IPS DF 6.9 (cell line): ENCODE measurements around the gene LRP1-AS.

Experiments used
- DNase-seq: peaks from one replicate; pipeline ENCODE4 v3.0.0-alpha.2; 2013; ENCODE audit warnings: low read depth, low spot score
- H3K27ac ChIP-seq: one replicate; pipeline ENCODE4 v1.5.1; 2013; ENCODE audit warnings: low read length, control low read depth
- H3K27me3 ChIP-seq: 2 replicates; pipeline ENCODE4 v1.6.1; 2013; ENCODE audit warnings: mild to moderate bottlenecking, low read length; ENCODE audit not compliant: control insufficient read depth, insufficient read depth
- H3K36me3 ChIP-seq: 2 replicates; pipeline ENCODE4 v1.6.1; 2013; ENCODE audit warnings: low read length; ENCODE audit not compliant: control insufficient read depth, insufficient read depth
- H3K4me1 ChIP-seq: 2 replicates; pipeline ENCODE4 v1.6.1; 2013; ENCODE audit warnings: low read length; ENCODE audit not compliant: control insufficient read depth, insufficient read depth
- H3K4me3 ChIP-seq: 2 replicates; pipeline ENCODE4 v1.5.1; 2013; ENCODE audit warnings: mild to moderate bottlenecking, low read length
- H3K9me3 ChIP-seq: 2 replicates; pipeline ENCODE4 v1.6.1; 2013; ENCODE audit warnings: low read length, inconsistent platforms; ENCODE audit not compliant: control insufficient read depth, insufficient read depth
- WGBS: extraction: QIAGEN DNeasy Blood & Tissue Kit; methylation state at CpG from one replicate; pipeline ENCODE4 v1.1.7; 2013; ENCODE audit warnings: mixed read lengths, missing lambda C conversion rate; ENCODE audit not compliant: insufficient read length, insufficient coverage; 5-methylcytosine and 5-hydroxymethylcytosine counted together

The LRP1-AS gene

GRCh38 chr12:57161491-57161890 is 14.1 kb upstream of the LRP1-AS start:
- DNase-seq: no peak
- H3K27ac ChIP-seq: no peak overlapping the region
- no peak overlapping the region for H3K4me3 ChIP-seq
- H3K4me1 ChIP-seq: no peaks in the 10 kb centered on the region
- no peaks in the 10 kb centered on the region for H3K9me3 ChIP-seq
- peaks cover 57% of the 10 kb centered on the region for H3K36me3 ChIP-seq
- no peaks in the 10 kb centered on the region for H3K27me3 ChIP-seq
- no CpG with 5 or more reads among the region's 7 CpGs for whole genome bisulfite sequencing

- no peaks in the 10 kb centered on the region for H3K27me3 ChIP-seq
- H3K4me1 ChIP-seq: no peaks in the 10 kb centered on the region
- no peaks in the 10 kb centered on the region for H3K9me3 ChIP-seq
- WGBS: no CpG with 5 or more reads among the region's 14 CpGs
- no peak for DNase-seq
- no peak overlapping the region for H3K4me3 ChIP-seq
- H3K27ac ChIP-seq: no peak overlapping the region
- peaks cover 56% of the 10 kb centered on the region for H3K36me3 ChIP-seq
Measured at GRCh38 chr12:57160741-57161140, 13.3 kb upstream of the LRP1-AS start.

DNA sequence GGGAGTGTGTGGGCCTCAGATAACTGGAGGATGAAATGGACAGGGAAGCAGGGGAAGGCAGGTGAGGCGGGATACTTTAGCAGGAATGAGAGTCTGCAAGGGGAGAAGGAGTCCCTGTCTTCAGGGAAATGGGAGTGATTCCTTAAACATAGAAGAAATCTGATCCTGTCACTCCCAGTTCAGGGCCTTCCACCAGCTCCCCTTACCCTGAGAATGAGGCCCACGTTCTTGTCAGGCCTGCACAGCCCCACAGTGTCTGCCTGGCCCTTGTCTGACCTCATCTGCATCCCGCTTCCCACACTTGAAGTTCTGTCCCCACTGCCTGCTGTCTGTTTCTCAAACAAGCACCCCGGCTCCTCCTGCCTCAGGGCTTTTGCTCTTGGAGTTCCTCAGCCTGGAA is 12.6 kb upstream of the LRP1-AS start:
- Histone ChIP-seq H3K4me3 (no peak overlapping the region), H3K4me1 (no peaks in the 10 kb centered on the region), H3K27me3 (no peaks in the 10 kb centered on the region), H3K9me3 (no peaks in the 10 kb centered on the region), H3K27ac (no peak overlapping the region), H3K36me3 (peaks cover 56% of the 10 kb centered on the region)
- DNase-seq: no peak
- no CpG with 5 or more reads among the region's 4 CpGs for WGBS

DNA sequence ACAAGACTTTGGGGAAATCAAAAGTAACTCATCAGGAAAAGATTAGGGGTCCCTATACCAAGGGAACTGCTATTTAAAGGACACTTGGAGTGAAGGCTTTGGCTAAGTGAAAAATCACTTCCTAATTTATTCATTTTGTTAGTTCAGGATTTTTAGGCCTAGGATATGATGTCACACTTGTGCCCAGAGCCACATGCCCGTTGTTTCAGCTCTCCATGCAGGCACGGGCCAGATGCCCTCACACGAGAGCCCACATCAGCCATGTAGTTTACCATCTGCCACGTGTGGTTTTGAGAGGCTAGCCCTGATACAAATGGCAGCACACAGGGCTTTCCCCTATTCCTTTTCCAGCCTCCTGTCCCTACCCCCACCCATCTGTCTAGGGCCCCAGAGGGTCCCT is 11.9 kb upstream of the LRP1-AS start:
- no CpG with 5 or more reads among the region's 4 CpGs for WGBS
- Histone ChIP-seq H3K4me3 (no peak overlapping the region), H3K27me3 (no peaks in the 10 kb centered on the region), H3K4me1 (no peaks in the 10 kb centered on the region), H3K9me3 (no peaks in the 10 kb centered on the region), H3K27ac (no peak overlapping the region), H3K36me3 (peaks cover 58% of the 10 kb centered on the region)
- no peak for DNase-seq

DNA sequence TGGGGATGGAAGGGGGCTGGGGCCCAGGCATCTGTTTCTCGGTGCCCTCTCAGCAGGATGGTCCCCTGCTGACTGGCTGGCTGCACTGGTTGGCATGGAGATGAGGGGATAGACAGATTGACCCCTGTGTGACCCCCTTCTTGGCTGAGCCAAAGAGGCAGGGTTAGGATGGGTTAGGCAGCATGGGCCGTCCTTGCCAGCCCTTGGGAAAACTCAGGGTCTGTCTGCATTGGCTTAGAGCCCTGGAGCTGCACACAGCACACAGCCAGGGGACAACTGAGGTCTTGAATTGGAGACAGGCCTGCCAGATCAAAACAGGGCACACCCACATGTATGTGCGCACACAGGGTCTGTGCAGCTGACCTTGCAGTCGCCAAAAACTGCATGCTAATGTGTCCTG is 11.2 kb upstream of the LRP1-AS start:
- H3K27ac ChIP-seq: no peak overlapping the region
- no peak for DNase-seq
- H3K36me3 ChIP-seq: peaks cover 61% of the 10 kb centered on the region
- no peaks in the 10 kb centered on the region for H3K9me3 ChIP-seq
- H3K4me3 ChIP-seq: no peak overlapping the region
- no CpG with 5 or more reads among the region's 4 CpGs for WGBS
- no peaks in the 10 kb centered on the region for H3K4me1 ChIP-seq
- no peaks in the 10 kb centered on the region for H3K27me3 ChIP-seq

- Histone ChIP-seq H3K4me1 (no peaks in the 10 kb centered on the region), H3K4me3 (no peak overlapping the region), H3K9me3 (no peaks in the 10 kb centered on the region), H3K36me3 (peaks cover 61% of the 10 kb centered on the region), H3K27me3 (no peaks in the 10 kb centered on the region), H3K27ac (no peak overlapping the region)
- no peak for DNase-seq
- no CpG with 5 or more reads among the region's 16 CpGs for WGBS
Measured at GRCh38 chr12:57158186-57158585, 10.8 kb upstream of the LRP1-AS start.

DNA sequence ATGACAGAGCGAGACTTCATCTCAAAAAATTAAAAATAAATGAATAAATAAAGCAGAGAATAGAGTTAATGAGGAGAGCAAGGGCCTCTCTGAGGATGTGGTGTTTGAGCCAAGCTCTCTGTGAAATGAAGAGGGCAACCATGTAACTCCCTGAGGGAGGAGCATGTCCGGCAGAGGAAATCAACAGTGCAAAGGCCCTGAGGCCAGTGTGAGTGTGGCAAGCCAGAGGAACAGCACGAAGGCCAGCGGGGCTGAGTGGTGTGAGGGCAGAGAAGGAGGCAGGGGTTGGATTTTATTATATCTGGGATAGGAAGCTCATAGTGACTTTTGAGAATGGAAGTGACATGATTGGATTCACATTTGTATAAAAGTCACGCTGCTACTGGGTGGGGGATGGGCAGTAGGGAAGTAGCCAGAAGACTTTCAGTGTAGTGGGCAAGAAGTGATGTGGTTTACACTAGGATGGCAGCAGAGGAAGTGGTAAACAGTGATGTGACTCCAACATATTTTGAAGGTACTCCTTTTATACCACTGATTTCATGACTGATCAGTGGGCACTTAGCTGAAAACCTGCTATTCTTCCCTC is 10.3 kb upstream of the LRP1-AS start:
- Histone ChIP-seq H3K36me3 (peaks cover 59% of the 10 kb centered on the region), H3K27me3 (no peaks in the 10 kb centered on the region), H3K9me3 (no peaks in the 10 kb centered on the region), H3K27ac (no peak overlapping the region), H3K4me3 (no peak overlapping the region), H3K4me1 (no peaks in the 10 kb centered on the region)
- WGBS: no CpG with 5 or more reads among the region's 5 CpGs
- no peak for DNase-seq

DNA sequence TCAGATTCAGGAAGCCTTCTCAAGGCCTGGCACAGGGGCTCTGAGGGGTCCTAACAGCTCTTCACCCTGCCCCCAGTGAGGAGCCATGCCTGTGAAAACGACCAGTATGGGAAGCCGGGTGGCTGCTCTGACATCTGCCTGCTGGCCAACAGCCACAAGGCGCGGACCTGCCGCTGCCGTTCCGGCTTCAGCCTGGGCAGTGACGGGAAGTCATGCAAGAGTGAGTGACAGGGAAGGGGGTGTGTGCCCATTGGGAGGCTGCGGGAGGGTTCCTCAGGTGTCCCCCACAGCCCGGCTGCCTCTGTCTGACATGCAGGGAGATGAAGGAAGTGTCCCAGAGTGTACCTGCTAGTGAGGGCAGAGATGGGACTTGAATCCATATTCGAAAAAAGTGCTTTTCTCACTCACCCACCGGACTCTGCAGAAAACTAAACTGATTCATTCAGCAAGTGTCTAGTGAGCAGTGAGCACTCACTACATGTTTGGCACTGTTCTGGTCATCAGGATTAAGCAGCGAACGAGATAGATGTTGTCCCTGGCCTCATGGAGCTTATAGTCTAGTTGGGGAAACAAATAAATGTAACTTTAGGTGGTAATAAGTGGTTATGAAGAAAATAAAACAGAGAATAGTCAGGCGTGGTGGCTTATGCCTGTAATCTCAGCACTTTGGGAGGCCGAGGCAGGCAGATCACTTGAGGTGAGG is 9.4 kb upstream of the LRP1-AS start:
- no peak overlapping the region for H3K27ac ChIP-seq
- H3K4me1 ChIP-seq: no peaks in the 10 kb centered on the region
- no peaks in the 10 kb centered on the region for H3K27me3 ChIP-seq
- H3K9me3 ChIP-seq: no peaks in the 10 kb centered on the region
- no CpG with 5 or more reads among the region's 16 CpGs for WGBS
- no peak overlapping the region for H3K4me3 ChIP-seq
- DNase-seq: no peak
- H3K36me3 ChIP-seq: peaks cover 51% of the 10 kb centered on the region

DNA sequence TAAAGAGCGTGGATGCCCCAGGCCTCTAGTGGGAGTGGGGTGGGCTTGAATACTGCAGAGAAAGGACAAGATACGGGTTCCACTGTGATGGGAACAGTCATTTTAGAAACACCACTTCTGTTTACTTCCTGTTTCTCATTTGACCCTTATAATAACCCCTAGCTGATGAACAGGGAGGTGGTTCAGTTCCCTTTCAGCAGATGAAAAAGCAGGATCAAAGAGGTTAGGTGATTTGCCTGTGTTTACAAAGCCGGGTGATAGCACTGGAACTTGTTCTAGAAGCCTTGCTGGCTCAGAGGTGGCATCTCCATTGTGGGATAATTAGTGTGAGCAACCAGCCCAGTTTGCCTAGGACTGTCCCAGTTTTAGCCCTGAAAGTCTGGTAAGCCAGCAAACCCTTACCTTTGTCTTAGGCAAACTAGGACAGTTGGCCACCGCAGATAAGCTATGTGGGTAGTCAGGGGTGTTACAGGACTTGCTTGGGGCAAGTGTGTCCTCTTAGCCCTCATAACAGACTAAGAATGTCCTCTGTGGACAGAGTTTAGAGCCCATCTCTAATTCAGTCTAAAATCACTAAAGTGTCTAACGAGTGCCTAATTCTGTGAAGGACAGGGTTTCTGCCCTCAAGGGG is 7.5 kb upstream of the LRP1-AS start:
- no peak overlapping the region for H3K4me3 ChIP-seq
- no CpG with 5 or more reads among the region's 5 CpGs for WGBS
- no peak for DNase-seq
- no peaks in the 10 kb centered on the region for H3K27me3 ChIP-seq
- peaks cover 36% of the 10 kb centered on the region for H3K36me3 ChIP-seq
- H3K4me1 ChIP-seq: 0 out of 2 replicates have a peak, but pooled peaks cover 1% of the 10 kb centered on the region
- H3K27ac ChIP-seq: no peak overlapping the region
- no peaks in the 10 kb centered on the region for H3K9me3 ChIP-seq

- no peak overlapping the region for H3K4me3 ChIP-seq
- no peak for DNase-seq
- peaks cover 39% of the 10 kb centered on the region for H3K36me3 ChIP-seq
- H3K27me3 ChIP-seq: no peaks in the 10 kb centered on the region
- no CpG with 5 or more reads among the region's 6 CpGs for WGBS
- no peak overlapping the region for H3K27ac ChIP-seq
- H3K4me1 ChIP-seq: 0 out of 2 replicates have a peak, but pooled peaks cover 1% of the 10 kb centered on the region
- no peaks in the 10 kb centered on the region for H3K9me3 ChIP-seq
Measured at GRCh38 chr12:57154076-57154475, 6.7 kb upstream of the LRP1-AS start.
